ENCODE measurements around the gene BTG2.
"Not testable (repeated sequence)": the region's sequence is repeated elsewhere in the genome, so short reads cannot be mapped to it uniquely, and the experiment has no call there.

The BTG2 gene

DNA sequence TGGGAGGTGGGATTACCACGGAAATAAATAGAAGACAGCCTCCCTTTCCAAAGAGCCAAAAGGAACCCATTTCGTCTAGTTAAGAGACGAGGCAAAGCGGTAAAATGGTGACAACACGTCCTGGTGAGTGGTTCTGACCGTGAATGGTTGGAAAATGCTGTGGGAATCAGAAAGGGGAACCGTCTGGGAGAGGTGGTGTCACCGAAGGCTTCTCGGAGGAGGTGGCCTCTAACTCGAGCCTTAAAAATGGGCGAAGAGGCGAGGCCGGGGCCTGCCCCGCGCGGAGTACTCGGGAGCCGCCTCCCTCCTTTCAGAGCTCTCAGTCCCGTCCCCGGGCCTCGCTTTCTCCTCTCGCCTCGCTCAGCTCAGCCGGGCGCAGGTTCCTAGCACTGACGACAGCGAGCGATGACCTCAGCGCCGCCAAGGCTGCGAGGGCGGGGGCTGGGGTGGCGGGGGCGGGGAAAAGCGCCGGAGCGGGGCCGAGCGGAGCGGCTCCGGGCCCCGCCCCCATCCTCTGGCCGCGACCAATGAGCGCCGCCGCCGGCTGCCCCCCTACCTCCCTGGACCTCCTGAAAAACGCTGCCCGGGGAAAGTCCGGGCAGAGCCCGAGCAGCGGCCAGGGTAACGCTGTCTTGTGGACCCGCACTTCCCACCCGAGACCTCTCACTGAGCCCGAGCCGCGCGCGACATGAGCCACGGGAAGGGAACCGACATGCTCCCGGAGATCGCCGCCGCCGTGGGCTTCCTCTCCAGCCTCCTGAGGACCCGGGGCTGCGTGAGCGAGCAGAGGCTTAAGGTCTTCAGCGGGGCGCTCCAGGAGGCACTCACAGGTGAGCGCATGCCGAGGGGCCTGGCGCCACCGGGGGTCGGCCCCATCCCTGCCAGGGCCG is at the start of gene BTG2:
TSS of gene BTG2 (plus strand) at position 601 of the 890 bp plus-strand sequence. CDS start at position 689, 88 bp downstream.
- peak; percentile 83 for DNase-seq (ENCODE audit: low read depth)

- DNase-seq (ENCODE audit: low read depth): not testable (repeated sequence)
Observed at GRCh38 chr1:203256636-203257035, 48.7 kb upstream of the BTG2 start.

- no peak for DNase-seq (ENCODE audit: low read depth)
Observed at GRCh38 chr1:203263496-203263895, 41.8 kb upstream of the BTG2 start.

- no peak for DNase-seq (ENCODE audit: low read depth)
Observed at GRCh38 chr1:203264052-203264501, 41.2 kb upstream of the BTG2 start.

GRCh38 chr1:203265541-203265940 is 39.8 kb upstream of the BTG2 start:
- no peak for DNase-seq (ENCODE audit: low read depth)

DNA sequence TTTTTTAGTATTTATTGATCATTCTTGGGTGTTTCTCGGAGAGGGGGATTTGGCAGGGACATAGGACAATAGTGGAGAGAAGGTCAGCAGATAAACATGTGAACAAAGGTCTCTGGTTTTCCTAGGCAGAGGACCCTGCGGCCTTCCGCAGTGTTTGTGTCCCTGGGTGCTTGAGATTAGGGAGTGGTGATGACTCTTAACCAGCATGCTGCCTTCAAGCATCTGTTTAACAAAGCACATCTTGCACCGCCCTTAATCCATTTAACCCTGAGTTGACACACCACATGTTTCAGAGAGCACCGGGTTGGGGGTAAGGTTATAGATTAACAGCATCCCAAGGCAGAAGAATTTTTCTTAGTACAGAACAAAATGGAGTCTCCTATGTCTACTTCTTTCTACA is 39.2 kb upstream of the BTG2 start:
- DNase-seq (ENCODE audit: low read depth): not testable (repeated sequence)

- DNase-seq (ENCODE audit: low read depth): peak; percentile 60
Observed at GRCh38 chr1:203267347-203267846, 37.9 kb upstream of the BTG2 start.

DNA sequence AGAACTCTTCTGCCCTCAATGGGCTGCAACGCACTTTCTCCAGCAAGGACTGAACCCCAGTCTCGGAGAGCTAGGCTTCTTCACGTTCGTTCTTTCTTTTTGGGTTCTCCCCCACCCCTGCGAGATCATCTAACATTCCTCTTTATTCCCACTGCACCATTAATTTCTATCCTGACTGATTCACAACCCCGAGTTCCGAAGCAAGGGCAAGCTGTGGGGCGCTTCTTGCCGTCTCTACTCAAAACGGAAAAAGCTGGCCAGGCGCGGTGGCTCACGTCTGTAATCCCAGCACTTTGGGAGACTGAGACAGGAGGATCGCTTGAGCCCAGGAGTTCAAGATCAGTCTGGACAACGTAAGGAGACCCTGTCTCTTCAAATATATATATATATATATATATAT is 37.4 kb upstream of the BTG2 start:
- no peak for DNase-seq (ENCODE audit: low read depth)

DNA sequence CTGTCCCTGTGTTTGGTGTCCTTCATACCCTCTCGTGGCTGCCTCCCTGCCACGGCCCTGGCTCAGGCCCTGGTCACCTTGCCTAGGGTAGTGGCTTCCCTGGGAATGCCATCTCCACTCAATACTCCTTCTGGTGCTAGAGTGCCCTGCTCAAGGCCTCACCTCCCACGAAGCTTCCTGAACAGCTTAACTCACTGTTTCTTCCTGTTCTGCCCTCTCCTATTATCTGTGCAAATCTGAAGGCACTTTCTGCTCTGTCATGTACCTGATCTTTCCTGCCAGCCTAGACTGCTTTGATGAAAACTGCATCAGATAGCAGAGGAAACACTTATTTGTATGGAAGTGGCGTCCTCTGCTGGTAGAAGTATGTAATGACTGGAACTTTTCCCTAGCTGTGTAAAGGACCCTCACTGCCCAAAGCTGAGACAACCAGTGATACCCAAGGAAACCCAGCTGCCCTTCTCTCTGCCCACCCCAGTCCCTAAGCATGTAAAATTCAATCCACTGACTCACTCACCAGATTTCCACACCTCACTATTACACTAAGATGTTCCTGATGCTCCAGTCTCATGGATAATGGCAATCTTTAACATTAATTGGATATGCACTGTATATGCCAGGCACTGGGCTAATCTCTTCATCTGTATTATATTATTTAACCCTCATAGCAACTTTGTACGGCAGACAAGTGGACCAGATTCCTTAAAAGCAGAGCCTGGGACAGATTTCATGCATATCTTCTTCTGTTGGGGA is 36.2 kb upstream of the BTG2 start:
- DNase-seq (ENCODE audit: low read depth): no peak

DNA sequence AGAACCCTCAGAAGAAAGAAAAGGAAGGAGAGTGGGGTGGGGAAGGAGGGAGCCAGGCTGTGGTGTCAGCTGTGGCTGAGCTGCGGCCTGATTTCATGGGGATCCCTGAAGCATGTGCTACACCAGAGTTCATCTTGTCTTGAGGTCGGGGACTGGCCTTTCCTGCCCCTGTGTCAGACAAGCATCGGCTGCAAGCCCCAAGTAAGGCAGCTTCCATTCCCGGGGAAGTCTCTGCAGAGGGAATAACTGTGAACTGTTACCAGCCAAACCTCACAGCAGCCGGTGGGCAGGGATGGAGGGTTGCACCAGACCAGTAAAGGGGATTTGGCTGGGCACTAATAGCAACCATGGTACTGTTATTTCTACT is 35.7 kb upstream of the BTG2 start:
- no peak for DNase-seq (ENCODE audit: low read depth)

GRCh38 chr1:203270448-203270847 is 34.9 kb upstream of the BTG2 start:
- no peak for DNase-seq (ENCODE audit: low read depth)

DNA sequence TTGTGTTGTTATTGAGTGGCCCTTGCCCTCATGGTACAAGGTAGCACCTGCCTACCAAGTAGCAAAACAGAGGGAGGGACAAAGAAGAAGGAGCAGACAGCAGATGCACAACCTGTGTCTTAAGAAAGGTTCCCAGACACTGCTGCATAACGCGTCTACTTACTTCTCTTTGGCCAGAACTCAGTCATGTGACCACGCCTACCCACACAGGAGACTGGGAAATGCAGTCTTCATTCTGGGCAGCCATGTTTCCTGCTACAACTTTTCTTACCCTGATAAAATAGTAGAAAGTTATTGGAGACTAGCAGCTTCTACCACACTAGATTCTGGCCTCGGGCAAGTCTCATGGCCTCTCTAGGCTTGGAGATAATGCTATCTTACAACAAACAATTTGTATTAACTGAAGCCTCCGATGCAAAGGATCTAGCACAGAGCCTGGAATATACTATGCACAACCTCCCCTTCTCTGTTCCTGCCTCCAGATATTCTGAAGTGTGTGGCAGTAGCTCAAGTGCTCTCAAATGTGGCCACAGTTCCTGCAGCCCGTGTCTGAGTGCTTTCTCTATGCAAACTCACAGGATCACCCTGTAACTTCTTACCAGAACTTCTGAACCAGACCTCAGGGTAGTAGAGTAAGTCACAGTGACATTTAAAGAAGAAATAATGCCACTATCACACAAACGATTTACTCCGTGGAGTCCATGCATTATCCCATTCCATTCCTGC is 34.1 kb upstream of the BTG2 start:
- DNase-seq (ENCODE audit: low read depth): no peak

GRCh38 chr1:203271962-203272632 is 33.2 kb upstream of the BTG2 start:
- no peak for DNase-seq (ENCODE audit: low read depth)

GRCh38 chr1:203272633-203273205 is 32.6 kb upstream of the BTG2 start:
- no peak for DNase-seq (ENCODE audit: low read depth)

GRCh38 chr1:203273206-203273868 is 32.0 kb upstream of the BTG2 start:
- DNase-seq (ENCODE audit: low read depth): peak; percentile 86

DNA sequence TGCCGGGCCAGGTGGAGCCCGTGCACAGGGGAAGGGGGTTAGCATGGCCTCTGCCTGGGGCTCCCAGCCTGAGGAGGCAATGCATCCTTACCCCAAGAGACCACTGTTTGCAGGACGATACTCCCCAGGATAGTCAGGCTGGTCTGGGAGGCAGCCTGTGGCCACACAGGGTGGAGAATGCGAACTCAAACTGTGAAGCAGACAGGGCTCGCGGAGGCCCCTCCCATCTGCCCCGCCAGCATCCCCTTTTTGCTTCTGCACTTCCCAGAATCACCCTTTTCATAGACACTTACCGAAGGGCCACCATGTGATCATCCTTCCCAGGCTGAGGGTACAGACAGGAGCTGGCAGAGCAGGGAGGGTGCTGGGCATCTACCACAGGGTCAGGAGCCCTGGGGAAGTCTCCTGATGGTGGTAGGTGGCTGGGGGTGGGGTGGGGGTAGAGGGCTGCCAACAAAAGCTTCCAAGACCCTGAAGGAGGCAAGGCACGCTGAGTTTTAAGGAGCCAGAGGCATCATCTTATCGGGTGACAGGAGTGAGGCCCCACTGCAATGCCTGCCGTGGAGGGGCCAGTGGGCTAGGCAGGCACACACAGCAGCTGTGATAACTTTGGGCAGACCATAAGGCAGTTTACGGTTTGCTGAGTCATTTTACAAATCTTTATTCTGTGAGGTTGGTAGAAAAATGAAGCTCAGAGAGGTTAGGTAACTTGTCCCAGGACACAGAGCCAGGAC is 31.3 kb upstream of the BTG2 start:
- DNase-seq (ENCODE audit: low read depth): no peak

- DNase-seq (ENCODE audit: low read depth): no peak
Observed at GRCh38 chr1:203274603-203275381, 30.5 kb upstream of the BTG2 start.

DNA sequence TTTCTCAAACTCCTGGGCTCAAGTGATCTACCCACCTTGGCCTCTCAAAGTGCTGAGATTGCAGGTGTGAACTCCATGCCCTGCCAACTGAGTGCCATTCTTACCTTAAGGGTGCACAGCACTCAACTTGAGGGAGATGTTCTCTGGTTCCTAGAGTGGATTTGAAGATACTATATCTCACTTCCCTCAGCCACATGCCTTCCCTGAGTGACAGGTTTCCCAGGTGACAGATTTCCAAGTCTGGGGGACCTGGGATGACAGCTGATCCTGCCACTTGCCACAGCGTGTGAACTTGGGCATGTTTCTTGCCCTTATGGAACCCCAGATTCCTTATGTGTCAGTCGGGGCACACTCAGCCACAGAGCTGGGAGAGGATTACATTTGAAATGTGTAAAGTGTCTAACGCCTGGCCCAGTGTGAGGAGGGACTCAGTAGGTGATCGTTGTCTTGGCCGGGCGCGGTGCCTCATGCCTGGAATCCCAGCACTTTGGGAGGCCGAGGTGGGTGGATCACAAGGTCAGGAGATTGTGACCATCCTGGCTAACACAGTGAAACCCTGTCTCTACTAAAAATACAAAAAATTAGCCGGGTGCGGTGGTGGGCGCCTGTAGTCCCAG is 29.6 kb upstream of the BTG2 start:
- DNase-seq (ENCODE audit: low read depth): no peak

DNA sequence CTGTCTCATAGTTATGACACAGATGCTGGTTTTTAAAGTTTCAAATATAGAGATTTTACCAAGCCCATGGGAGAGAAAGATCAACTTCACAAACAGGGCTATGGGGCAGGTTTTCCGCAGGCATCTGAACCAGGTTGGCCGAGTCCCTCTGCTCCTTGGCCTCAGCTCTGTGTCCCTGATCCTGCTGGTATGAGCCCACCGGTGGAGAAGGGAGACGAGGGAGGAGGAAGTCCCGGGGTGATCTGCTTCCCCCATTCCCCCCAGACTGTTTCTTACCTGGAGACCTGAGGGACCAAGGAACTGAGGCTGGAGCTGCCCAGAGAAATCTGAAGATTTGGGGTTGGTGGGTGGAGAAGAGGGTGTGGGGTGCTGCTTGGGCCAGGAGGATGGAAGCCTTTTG is 28.9 kb upstream of the BTG2 start:
- no peak for DNase-seq (ENCODE audit: low read depth)

All from stimulated activated CD8-positive, alpha-beta memory T cell treated with anti-CD3 and anti-CD28 coated beads, Interleukin-4, amount 100 ng/mL, for 24 hours (primary cell).